Natural killer cell (primary cell): Measurements from ENCODE around the gene KANSL1. TPM values are rescaled to one million over a fixed set of nuclear protein-coding genes. Genes with fewer than 3 reads are reported as not detected.

Experiments
- ATAC-seq, 3 donors: fragments of 150-1000 bp in 2 of 3; fragments of 200-7000 bp in 1 of 3; cut with Tn5 transposase; 1 replicate in 1 of 3; 2 replicates in 2 of 3; pipeline ENCODE4 v1.10.0; 2021; ENCODE audit warnings: mild to moderate bottlenecking in 2 of 3, moderate library complexity in 2 of 3
- DNase-seq, 2 donors: peaks; one replicate each; pipeline versions ENCODE4 v3.0.0 to v3.0.0-alpha.2; 2013 to 2021; ENCODE audit warnings: mixed read lengths in 1 of 2
- H3K27ac ChIP-seq: one replicate; pipeline ENCODE4 v1.5.1; 2013; ENCODE audit warnings: mild to moderate bottlenecking, low read length
- H3K27me3 ChIP-seq: one replicate; pipeline ENCODE4 v1.6.1; 2013; ENCODE audit warnings: low read length; ENCODE audit not compliant: control insufficient read depth, insufficient read depth
- H3K36me3 ChIP-seq: one replicate; pipeline ENCODE4 v1.6.1; 2013; ENCODE audit warnings: low read length; ENCODE audit not compliant: control insufficient read depth, insufficient read depth
- H3K4me1 ChIP-seq: one replicate; pipeline ENCODE4 v1.6.1; 2013; ENCODE audit warnings: low read length; ENCODE audit not compliant: control insufficient read depth, insufficient read depth
- H3K4me3 ChIP-seq: one replicate; pipeline ENCODE4 v1.5.1; 2013; ENCODE audit warnings: low read length
- H3K9me3 ChIP-seq: one replicate; pipeline ENCODE4 v1.6.1; 2013; ENCODE audit warnings: low read length; ENCODE audit not compliant: control insufficient read depth, insufficient read depth
- H3K27ac Mint-ChIP-seq, 2 donors: one replicate each; pipeline ENCODE4 v1.8.0; 2022; ENCODE audit warnings: mild to moderate bottlenecking in 2 of 2, mixed read lengths in 2 of 2, moderate library complexity in 1 of 2
- H3K27me3 Mint-ChIP-seq, 2 donors: one replicate each; pipeline ENCODE4 v1.8.0; 2022; ENCODE audit warnings: low read depth in 2 of 2, mixed read lengths in 2 of 2
- H3K36me3 Mint-ChIP-seq: one replicate; pipeline ENCODE4 v1.8.0; 2022; ENCODE audit warnings: mixed read lengths
- H3K4me1 Mint-ChIP-seq, 2 donors: one replicate each; pipeline ENCODE4 v1.8.0; 2022; ENCODE audit warnings: mixed read lengths in 2 of 2
- H3K4me3 Mint-ChIP-seq: one replicate; pipeline ENCODE4 v1.8.0; 2022; ENCODE audit warnings: mild to moderate bottlenecking, moderate library complexity, mixed read lengths
- H3K9me3 Mint-ChIP-seq, 2 donors: one replicate each; pipeline ENCODE4 v1.8.0; 2022; ENCODE audit warnings: mixed read lengths in 2 of 2
- WGBS: methylation state at CpG from one replicate; pipeline ENCODE4 v1.1.7; 2013; ENCODE audit warnings: missing lambda C conversion rate; ENCODE audit not compliant: insufficient coverage; 5-methylcytosine and 5-hydroxymethylcytosine counted together
- intact Hi-C: fragments of 100-400 bp; cut with micrococcal nuclease; formaldehyde crosslinking; loops from one replicate; pipeline ENCODE4 v1.14.2; 2022
- total RNA-seq, 4 donors: library from RNA; stranded (reverse); fragments of 120-200 nt in 1 of 4; gene quantifications; one replicate each; pipeline versions ENCODE4 v1.2.3 to v1.2.4, GENCODE V29; 2013 to 2022
- TF ChIP-seq, protein P1 (sequence below): fragments of 200-600 bp; IDR thresholded peaks from one replicate; pipeline ENCODE4 v1.8.0; 2022; ENCODE audit warnings: antibody characterized with exemption

KANSL1 gene
- total RNA-seq, 3 donors from 2014 or later (not counting 1 experiment from before 2014, with no cell fraction given): 202 to 240 (median 220) TPM

DNA sequence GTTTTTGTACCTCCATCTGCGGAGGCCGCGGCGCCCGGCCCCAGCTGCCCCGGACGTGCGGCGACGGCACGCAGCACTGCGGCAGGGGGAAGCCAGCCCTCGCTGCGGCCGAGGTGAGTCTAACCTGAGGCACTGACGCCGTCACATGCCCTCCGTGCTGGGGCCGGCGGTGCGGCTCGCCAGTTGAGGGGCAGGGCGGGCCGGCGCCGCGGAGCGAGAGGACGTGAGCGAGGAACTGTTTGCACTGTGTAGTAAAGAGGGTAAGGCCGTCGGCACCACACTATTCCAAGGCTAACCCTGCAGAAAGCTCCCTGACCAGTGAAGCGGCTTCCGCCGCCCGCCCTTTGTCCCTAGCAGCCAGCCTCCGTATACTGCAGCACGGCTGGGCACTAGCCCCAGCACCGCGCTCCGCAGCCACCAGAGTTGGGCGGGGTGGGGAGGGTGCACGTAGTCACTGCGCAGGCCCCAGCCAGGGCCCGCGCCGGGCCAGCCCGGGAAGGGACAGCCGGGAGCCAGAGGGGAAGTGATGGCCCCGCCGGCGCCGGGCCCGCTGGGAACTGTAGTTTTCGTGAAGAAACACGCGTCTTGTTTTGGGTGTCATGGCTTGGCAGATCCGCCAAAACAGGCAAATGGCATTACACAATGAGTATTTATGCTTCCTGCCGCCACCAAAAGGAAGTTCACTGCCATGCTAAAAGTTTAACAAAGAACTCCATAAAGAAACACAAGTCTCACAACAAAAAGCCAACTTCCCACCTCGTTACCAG is 580 bp upstream of the KANSL1 start:
- Mint-ChIP-seq H3K4me3 (peak overlapping the region; percentile 84), H3K27ac (peak overlapping the region; percentile 95 to 99), H3K4me1 (peaks cover 48 to 50% of the 10 kb centered on the region in 2 donors), H3K36me3 (no peaks in the 10 kb centered on the region), H3K9me3 (no peaks in the 10 kb centered on the region), H3K27me3 (no peaks in the 10 kb centered on the region)
- Histone ChIP-seq H3K4me1 (peaks cover 23% of the 10 kb centered on the region), H3K27ac (peak overlapping the region; percentile 100), H3K9me3 (no peaks in the 10 kb centered on the region), H3K27me3 (no peaks in the 10 kb centered on the region), H3K4me3 (peak overlapping the region; percentile 98), H3K36me3 (no peaks in the 10 kb centered on the region)
- WGBS: under 1% methylated on average over 60 of the region's 60 CpGs
- DNase-seq: peak; percentile 84 to 95
- ATAC-seq: peak; percentile 67 to 86 (median 73)
- intact Hi-C loops: loop anchor here (1.0 to 10.0 kb wide), 6 partner anchors 19 to 1049 kb away; partner anchors contain the start of gene HEXIM1
- TF ChIP-seq, protein P1, sequence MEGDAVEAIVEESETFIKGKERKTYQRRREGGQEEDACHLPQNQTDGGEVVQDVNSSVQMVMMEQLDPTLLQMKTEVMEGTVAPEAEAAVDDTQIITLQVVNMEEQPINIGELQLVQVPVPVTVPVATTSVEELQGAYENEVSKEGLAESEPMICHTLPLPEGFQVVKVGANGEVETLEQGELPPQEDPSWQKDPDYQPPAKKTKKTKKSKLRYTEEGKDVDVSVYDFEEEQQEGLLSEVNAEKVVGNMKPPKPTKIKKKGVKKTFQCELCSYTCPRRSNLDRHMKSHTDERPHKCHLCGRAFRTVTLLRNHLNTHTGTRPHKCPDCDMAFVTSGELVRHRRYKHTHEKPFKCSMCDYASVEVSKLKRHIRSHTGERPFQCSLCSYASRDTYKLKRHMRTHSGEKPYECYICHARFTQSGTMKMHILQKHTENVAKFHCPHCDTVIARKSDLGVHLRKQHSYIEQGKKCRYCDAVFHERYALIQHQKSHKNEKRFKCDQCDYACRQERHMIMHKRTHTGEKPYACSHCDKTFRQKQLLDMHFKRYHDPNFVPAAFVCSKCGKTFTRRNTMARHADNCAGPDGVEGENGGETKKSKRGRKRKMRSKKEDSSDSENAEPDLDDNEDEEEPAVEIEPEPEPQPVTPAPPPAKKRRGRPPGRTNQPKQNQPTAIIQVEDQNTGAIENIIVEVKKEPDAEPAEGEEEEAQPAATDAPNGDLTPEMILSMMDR: peak; percentile 17

DNA sequence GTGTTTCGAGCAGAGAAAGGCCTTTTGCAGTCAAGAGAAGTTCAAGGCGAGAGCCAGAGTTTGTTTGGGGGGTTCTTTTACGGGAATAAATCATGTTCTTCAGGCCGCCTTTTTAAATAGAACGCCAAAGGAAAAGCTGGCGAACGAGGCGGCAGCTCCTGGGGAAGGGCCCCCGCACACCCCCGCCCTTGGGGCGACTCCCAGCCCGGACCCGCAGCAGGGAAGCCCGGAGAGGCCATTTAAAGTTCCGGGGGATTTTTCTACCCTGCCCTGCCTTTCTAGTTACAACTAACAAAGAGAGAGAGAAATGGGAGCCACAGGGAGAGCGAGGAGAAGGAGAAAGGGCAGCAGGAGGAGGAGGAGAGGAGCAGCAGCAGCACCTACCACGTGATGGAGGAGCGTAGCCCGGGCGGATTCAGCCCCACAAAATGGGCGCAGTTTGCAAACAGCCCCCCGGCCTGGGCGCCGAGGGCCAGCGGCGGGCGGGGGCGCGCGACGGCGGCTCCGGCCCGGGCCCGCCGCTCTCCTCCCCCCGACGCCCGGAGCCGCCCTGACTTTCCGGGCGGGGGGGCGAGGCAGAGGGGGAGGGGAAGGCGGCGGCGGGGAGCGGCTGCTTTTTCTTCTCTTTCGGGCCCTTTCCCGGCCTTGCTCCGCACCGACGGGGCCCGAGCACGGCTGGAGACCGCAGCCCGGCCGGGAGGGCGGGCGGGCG is 634 bp downstream of the KANSL1 start:
- WGBS: under 1% methylated on average over 59 of the region's 60 CpGs

DNA sequence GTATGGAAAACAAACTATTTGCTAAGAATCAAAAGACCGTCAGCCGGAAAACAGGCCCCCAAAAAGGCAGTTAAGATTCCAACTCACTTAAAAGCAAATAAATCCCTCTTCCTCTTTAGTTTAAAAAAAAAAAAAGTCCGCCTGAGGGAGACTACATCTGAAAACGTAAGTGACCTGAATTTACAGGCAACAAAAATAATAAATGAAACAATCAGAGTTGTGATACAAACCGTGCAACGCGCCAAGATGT is 1.1 kb downstream of the KANSL1 start:
- Histone ChIP-seq H3K27ac (peak overlapping the region; percentile 91), H3K27me3 (no peaks in the 10 kb centered on the region), H3K4me3 (peak overlapping the region; percentile 73), H3K36me3 (no peaks in the 10 kb centered on the region), H3K9me3 (no peaks in the 10 kb centered on the region), H3K4me1 (peaks cover 28% of the 10 kb centered on the region)
- intact Hi-C loops: loop anchor here (5.0 to 10.0 kb wide), 4 partner anchors 55 to 1047 kb away; partner anchors contain the start of gene HEXIM1
- Mint-ChIP-seq H3K27me3 (no peaks in the 10 kb centered on the region), H3K9me3 (no peaks in the 10 kb centered on the region), H3K4me3 (peak overlapping the region; percentile 98), H3K4me1 (peaks cover 62 to 65% of the 10 kb centered on the region in 2 donors), H3K36me3 (no peaks in the 10 kb centered on the region), H3K27ac (peak overlapping the region; percentile 95 to 99)
- WGBS: 0% methylated on average over 7 of the region's 7 CpGs
- DNase-seq: no peak
- TF ChIP-seq, protein P1: no peak
- ATAC-seq: no peak

More for the DNA sequence above, 634 bp downstream of the KANSL1 start:
- Histone ChIP-seq H3K27me3 (no peaks in the 10 kb centered on the region), H3K36me3 (no peaks in the 10 kb centered on the region), H3K4me3 (peak overlapping the region; percentile 73), H3K4me1 (peaks cover 28% of the 10 kb centered on the region), H3K9me3 (no peaks in the 10 kb centered on the region), H3K27ac (peak overlapping the region; percentile 91)
- H3K4me3 Mint-ChIP-seq: peak overlapping the region; percentile 98
- DNase-seq: peak in 1 of 2 donors; percentile 79
- intact Hi-C loops: loop anchor here (5.0 to 10.0 kb wide), 4 partner anchors 55 to 1048 kb away; partner anchors contain the start of gene HEXIM1
- peak overlapping the region; percentile 95 to 99 for H3K27ac Mint-ChIP-seq
- H3K27me3 Mint-ChIP-seq: no peaks in the 10 kb centered on the region
- H3K36me3 Mint-ChIP-seq: no peaks in the 10 kb centered on the region
- TF ChIP-seq, protein P1: no peak
- no peaks in the 10 kb centered on the region for H3K9me3 Mint-ChIP-seq
- peaks cover 60 to 62% of the 10 kb centered on the region in 2 donors for H3K4me1 Mint-ChIP-seq
- peak; percentile 14 to 18 (median 17) for ATAC-seq
